GM18502 (cell line): ENCODE results near the gene SORCS3.

Experiments
- ATAC-seq: cut with Tn5 transposase; IDR thresholded peaks from one replicate; pipeline ENCODE4 v1.9.1; 2021; ENCODE audit warnings: mild to moderate bottlenecking; ENCODE audit not compliant: unreplicated experiment, poor library complexity

SORCS3 gene

GRCh38 chr10:104897696-104898095 is 256.6 kb downstream of the SORCS3 start:
- no peak for ATAC-seq

- ATAC-seq = no peak
These were observed 258.7 kb downstream of the SORCS3 start for GRCh38 chr10:104899779-104900178.

- peak; percentile 52 for ATAC-seq
These were observed 262.3 kb downstream of the SORCS3 start for GRCh38 chr10:104903433-104903832.

GRCh38 chr10:104904753-104905323 is 263.7 kb downstream of the SORCS3 start:
- ATAC-seq = no peak

GRCh38 chr10:104906112-104906511 is 265.0 kb downstream of the SORCS3 start:
- ATAC-seq = no peak

GRCh38 chr10:104907521-104907920 is 266.4 kb downstream of the SORCS3 start:
- no peak for ATAC-seq

GRCh38 chr10:104908581-104908980 is 267.5 kb downstream of the SORCS3 start:
- no peak for ATAC-seq

GRCh38 chr10:104910712-104911111 is 269.6 kb downstream of the SORCS3 start:
- ATAC-seq = no peak

- ATAC-seq = no peak
These were observed 272.3 kb downstream of the SORCS3 start for GRCh38 chr10:104913390-104913789.

- ATAC-seq = no peak
These were observed 279.4 kb downstream of the SORCS3 start for GRCh38 chr10:104920476-104920875.

GRCh38 chr10:104921763-104922162 is 280.7 kb downstream of the SORCS3 start:
- ATAC-seq = no peak

- ATAC-seq = peak; percentile 92
These were observed 281.7 kb downstream of the SORCS3 start for GRCh38 chr10:104922810-104923209.

GRCh38 chr10:104923501-104923900 is 282.4 kb downstream of the SORCS3 start:
- ATAC-seq = no peak

- ATAC-seq = no peak
These were observed 283.2 kb downstream of the SORCS3 start for GRCh38 chr10:104924101-104924795.

- peak; percentile 37 for ATAC-seq
These were observed 284.3 kb downstream of the SORCS3 start for GRCh38 chr10:104925232-104925851.

GRCh38 chr10:104928734-104929133 is 287.6 kb downstream of the SORCS3 start:
- ATAC-seq = no peak

GRCh38 chr10:104931612-104932134 is 290.6 kb downstream of the SORCS3 start:
- ATAC-seq = no peak

GRCh38 chr10:104935656-104936055 is 294.6 kb downstream of the SORCS3 start:
- no peak for ATAC-seq

GRCh38 chr10:104937567-104937966 is 296.5 kb downstream of the SORCS3 start:
- ATAC-seq = no peak

- ATAC-seq = no peak
These were observed 296.9 kb downstream of the SORCS3 start for GRCh38 chr10:104938031-104938430.

GRCh38 chr10:104941662-104942061 is 300.6 kb downstream of the SORCS3 start:
- no peak for ATAC-seq
